NCI-H187 treated with DMSO at 0.1 percent for 48 hours (cell line): ENCODE data around the gene TMEM191B.
"Not testable (repeated sequence)": the region's sequence is repeated elsewhere in the genome, so short reads cannot be mapped to it uniquely, and the experiment has no call there.

ENCODE experiments used
- DNase-seq: peaks from one replicate; lab custom pipeline; 2025; lab: John Stamatoyannopoulos, UW

TMEM191B gene

GRCh38 chr22:18558516-18558915, 30.9 kb downstream of the TMEM191B start:
- not testable (repeated sequence) for DNase-seq

GRCh38 chr22:18558939-18559338, 31.3 kb downstream of the TMEM191B start:
- DNase-seq: not testable (repeated sequence)

- not testable (repeated sequence) for DNase-seq
These were observed 32.7 kb downstream of the TMEM191B start for GRCh38 chr22:18560099-18560974.

- DNase-seq: not testable (repeated sequence)
These were observed 43.1 kb downstream of the TMEM191B start for GRCh38 chr22:18570509-18571246.

- not testable (repeated sequence) for DNase-seq
These were observed 46.0 kb downstream of the TMEM191B start for GRCh38 chr22:18573483-18574164.

- not testable (repeated sequence) for DNase-seq
These were observed 47.0 kb downstream of the TMEM191B start for GRCh38 chr22:18574555-18574954.

- DNase-seq: not testable (repeated sequence)
These were observed 48.1 kb downstream of the TMEM191B start for GRCh38 chr22:18575686-18576085.

GRCh38 chr22:18577090-18577818, 49.7 kb downstream of the TMEM191B start:
- DNase-seq: not testable (repeated sequence)

GRCh38 chr22:18577847-18578246, 50.2 kb downstream of the TMEM191B start:
- not testable (repeated sequence) for DNase-seq
